Endothelial cell of umbilical vein (primary cell): Measurements from ENCODE around the gene TNFRSF4. TPM values are rescaled to one million over a fixed set of nuclear protein-coding genes. Genes with fewer than 3 reads are reported as not detected.
"Not testable (repeated sequence)": the region's sequence is repeated elsewhere in the genome, so short reads cannot be mapped to it uniquely, and the experiment has no call there.

Source experiments
- BruUV-seq: library from RNA; stranded (reverse); fragments of 400-500 nt; replicated peaks from 2 replicates; lab custom pipeline; 2021; lab: Mats Ljungman, UMichigan
- CTCF ChIA-PET: fragments of 300-600, 350-600 bp; sonication (Branson Sonifier 250); formaldehyde crosslinking; loops from one replicate; lab custom pipeline; 2021; ENCODE audit warnings: antibody characterized with exemption, inconsistent platforms; lab: Charles Lee
- POLR2A ChIA-PET: fragments of 300-600, 350-600 bp; sonication (Branson Sonifier 250); formaldehyde crosslinking; loops from one replicate; lab custom pipeline; 2021; ENCODE audit warnings: antibody characterized with exemption, inconsistent platforms; lab: Charles Lee
- DNase-seq: peaks from one replicate; pipeline ENCODE4 v3.0.0-alpha.2; 2011; ENCODE audit warnings: low read depth, low spot score
- FAIRE-seq: peaks from 2 replicates; lab custom pipeline; 2011; peaks lifted over from hg19 to GRCh38; lab: Jason Lieb, UNC
- H2AFZ ChIP-seq: 2 replicates; pipeline ENCODE4 v1.6.0; 2012; ENCODE audit warnings: low read depth, low read length, control low read depth, inconsistent platforms
- H3K27ac ChIP-seq: 2 replicates; pipeline ENCODE4 v1.5.1; 2011; ENCODE audit warnings: low read depth, mild to moderate bottlenecking, control low read depth, low read length, moderate library complexity; ENCODE audit not compliant: insufficient read depth
- H3K27me3 ChIP-seq, 2 experiments: 2 replicates each; pipeline versions ENCODE4 v1.6.0 to v1.6.1; 2011; ENCODE audit warnings: low read length in 2 of 2, mixed read lengths in 1 of 2; ENCODE audit not compliant: control insufficient read depth in 2 of 2, insufficient read depth in 2 of 2
- H3K36me3 ChIP-seq, 2 experiments: 2 replicates in 1 of 2; 3 replicates in 1 of 2; pipeline ENCODE4 v1.5.1; 2011; ENCODE audit warnings: low read length in 2 of 2, mild to moderate bottlenecking in 1 of 2, moderate library complexity in 1 of 2; ENCODE audit not compliant: control insufficient read depth in 2 of 2, insufficient read depth in 2 of 2; ENCODE audit errors: extremely low read depth in 1 of 2
- H3K4me1 ChIP-seq: 3 replicates; pipeline ENCODE4 v1.5.1; 2011; ENCODE audit warnings: mild to moderate bottlenecking, low read length; ENCODE audit not compliant: control insufficient read depth, insufficient read depth; ENCODE audit errors: extremely low read depth
- H3K4me2 ChIP-seq: 2 replicates; pipeline ENCODE4 v1.6.1; 2011; ENCODE audit warnings: low read length, control low read depth, mixed read lengths; ENCODE audit not compliant: insufficient read depth
- H3K4me3 ChIP-seq, 3 experiments: fragments of 200-600 bp in 1 of 3; sonication (generic), shearing (Covaris generic) in 1 of 3; replicated peaks in 1 of 3; 2 replicates each; pipeline ENCODE4 v1.5.1; 2011 to 2016; ENCODE audit warnings: control low read depth in 3 of 3, low read length in 3 of 3, mild to moderate bottlenecking in 2 of 3, inconsistent platforms in 1 of 3, low read depth in 1 of 3, moderate library complexity in 1 of 3; ENCODE audit not compliant: insufficient read depth in 1 of 3
- H3K79me2 ChIP-seq: 2 replicates; pipeline ENCODE4 v1.6.0; 2012; ENCODE audit warnings: low read length, inconsistent platforms; ENCODE audit not compliant: control insufficient read depth, insufficient read depth
- H3K9ac ChIP-seq: replicated peaks from 2 replicates; pipeline ENCODE3; 2011; ENCODE audit warnings: low read length, control low read depth; ENCODE audit not compliant: insufficient read depth; ENCODE audit errors: extremely low read depth
- H3K9me1 ChIP-seq: replicated peaks from 3 replicates; pipeline ENCODE4 v1.6.0; 2011; ENCODE audit warnings: mild to moderate bottlenecking, low read length; ENCODE audit not compliant: control insufficient read depth, insufficient read depth; ENCODE audit errors: extremely low read depth
- H3K9me3 ChIP-seq: replicated peaks from 2 replicates; pipeline ENCODE4 v1.5.1; 2012; ENCODE audit warnings: low read length, inconsistent platforms; ENCODE audit not compliant: control insufficient read depth, insufficient read depth
- H4K20me1 ChIP-seq: replicated peaks from 2 replicates; pipeline ENCODE3; 2011; ENCODE audit warnings: mild to moderate bottlenecking, low read length; ENCODE audit not compliant: control insufficient read depth, insufficient read depth; ENCODE audit errors: extremely low read depth
- EZH2 ChIP-seq: IDR thresholded peaks from 2 replicates; pipeline ENCODE4 v1.6.1; 2012; ENCODE audit warnings: borderline replicate concordance, low read depth, mild to moderate bottlenecking, moderate library complexity, low read length, inconsistent platforms; ENCODE audit not compliant: severe bottlenecking
- FOS ChIP-seq: IDR thresholded peaks from 2 replicates; pipeline ENCODE4 v1.6.1; 2011; ENCODE audit warnings: mild to moderate bottlenecking, low read length, moderate library complexity, borderline replicate concordance; ENCODE audit not compliant: insufficient read depth
- GATA2 ChIP-seq: IDR thresholded peaks from 2 replicates; pipeline ENCODE4 v1.7.0; 2011; ENCODE audit warnings: low read depth, mild to moderate bottlenecking, moderate library complexity, mixed read lengths, low read length; ENCODE audit not compliant: insufficient read length, insufficient read depth
- JUN ChIP-seq: IDR thresholded peaks from 2 replicates; pipeline ENCODE4 v1.6.1; 2011; ENCODE audit warnings: borderline replicate concordance, low read depth; ENCODE audit not compliant: insufficient read length, insufficient read depth
- MYC ChIP-seq: IDR thresholded peaks from one replicate; pipeline ENCODE4 v1.6.1; 2011; ENCODE audit warnings: mild to moderate bottlenecking, low read depth, low read length
- POLR2A ChIP-seq: IDR thresholded peaks from 2 replicates; pipeline ENCODE4 v1.6.1; 2012; ENCODE audit warnings: low read depth, mild to moderate bottlenecking, control low read depth, low read length
- POLR2AphosphoS5 ChIP-seq: IDR thresholded peaks from 2 replicates; pipeline ENCODE4 v1.6.1; 2012; ENCODE audit warnings: low read depth, mild to moderate bottlenecking, control low read depth, low read length, moderate library complexity; ENCODE audit not compliant: insufficient read depth
- dilution Hi-C: fragments of 300-500 bp; cut with MboI; formaldehyde crosslinking; loops from one replicate; pipeline ENCODE4 v1.15.0; 2019; ENCODE audit warnings: low sequenced_read_pairs; ENCODE audit not compliant: extremely low pct_ligation_motif_present
- intact Hi-C: fragments of 100-400 bp; cut with micrococcal nuclease; formaldehyde crosslinking; loops from one replicate; pipeline ENCODE4 v1.10.0; 2022
- polyA plus RNA-seq, 4 experiments: library from polyadenylated mRNA; depleted of rRNA in 3 of 4; stranded (reverse) in 3 of 4; unstranded in 1 of 4; fragments of >200 nt; gene quantifications; 2 replicates each; pipeline versions ENCODE4 v1.2.1 to v1.2.3, GENCODE V29; 2011 to 2012; ENCODE audit warnings: missing spikeins in 1 of 4
- total RNA-seq: library from RNA; stranded (reverse); gene quantifications from 2 replicates; pipeline ENCODE4 v1.2.3, GENCODE V29; 2021
- TF ChIP-seq, protein P1 (sequence below): IDR thresholded peaks from 2 replicates; pipeline ENCODE4 v1.6.1; 2011; ENCODE audit not compliant: insufficient read depth, insufficient read length
- TF ChIP-seq, protein P2 (sequence below), 2 donors: IDR thresholded peaks; 1 replicate in 1 of 2; 2 replicates in 1 of 2; pipeline ENCODE4 v1.5.1; 2011; ENCODE audit warnings: low read length in 2 of 2, mild to moderate bottlenecking in 2 of 2, moderate library complexity in 2 of 2, control low read depth in 1 of 2, inconsistent platforms in 1 of 2, low read depth in 1 of 2; ENCODE audit not compliant: insufficient read depth in 1 of 2; ENCODE audit errors: extremely low read depth in 1 of 2

The TNFRSF4 gene
- total and polyA plus RNA-seq, 2 donors (not counting 3 experiments of a cell fraction or from before 2014, with no cell fraction given): 0.55 to 1.5 TPM

DNA sequence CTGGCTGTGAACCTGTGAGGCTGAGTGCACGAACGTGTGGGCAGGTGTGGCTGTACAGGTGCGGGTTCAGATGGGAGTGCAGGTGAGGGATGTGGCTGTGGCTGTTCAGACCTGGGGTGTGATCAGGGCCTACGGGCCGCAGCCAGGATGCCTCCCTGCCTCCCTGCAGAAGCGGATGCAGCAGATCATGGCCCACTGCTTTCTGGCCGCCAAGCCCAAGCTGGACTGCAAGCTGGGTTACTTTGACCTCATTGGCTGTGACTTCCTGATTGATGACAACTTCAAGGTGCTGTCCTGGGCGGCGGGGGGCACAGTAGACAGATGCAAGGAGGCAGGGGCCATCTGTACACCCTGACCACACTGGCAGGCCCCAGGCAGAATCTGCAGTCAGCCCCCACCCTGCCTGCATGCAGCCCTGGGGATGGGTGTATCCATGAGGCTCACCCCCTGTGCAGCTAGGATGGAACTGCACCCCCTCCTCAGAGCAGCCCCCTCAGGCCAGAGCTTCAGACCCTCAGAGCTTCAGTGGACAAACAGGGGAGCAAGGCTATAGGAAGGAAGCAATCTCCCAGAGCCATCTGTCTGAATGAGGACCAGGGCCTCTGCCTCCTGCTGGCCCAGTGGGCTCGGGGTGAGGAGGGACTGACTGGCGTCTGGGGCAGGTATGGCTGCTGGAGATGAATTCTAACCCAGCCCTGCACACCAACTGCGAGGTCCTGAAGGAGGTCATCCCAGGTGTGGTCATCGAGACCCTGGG is 17.3 kb downstream of the TNFRSF4 start:
- intact Hi-C loops: no loop called here
- no TSS peak for BruUV-seq
- H3K27ac ChIP-seq: no peak overlapping the region
- H3K9me3 ChIP-seq: no peaks in the 10 kb centered on the region
- FAIRE-seq (no peak), DNase-seq (no peak)
- no peak overlapping the region for H3K9ac ChIP-seq
- H3K36me3 ChIP-seq: no peaks in the 10 kb centered on the region
- POLR2A ChIA-PET: no interaction called here
- no peaks in the 10 kb centered on the region for H4K20me1 ChIP-seq
- H3K4me2 ChIP-seq: no peak overlapping the region
- no peaks in the 10 kb centered on the region for H3K9me1 ChIP-seq
- TF ChIP-seq JUN (no peak), POLR2AphosphoS5 (no peak), FOS (no peak), MYC (no peak), EZH2 (no peak), GATA2 (no peak), POLR2A (no peak)
- TF ChIP-seq, protein P1, sequence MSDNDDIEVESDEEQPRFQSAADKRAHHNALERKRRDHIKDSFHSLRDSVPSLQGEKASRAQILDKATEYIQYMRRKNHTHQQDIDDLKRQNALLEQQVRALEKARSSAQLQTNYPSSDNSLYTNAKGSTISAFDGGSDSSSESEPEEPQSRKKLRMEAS: no peak
- TF ChIP-seq, protein P2, sequence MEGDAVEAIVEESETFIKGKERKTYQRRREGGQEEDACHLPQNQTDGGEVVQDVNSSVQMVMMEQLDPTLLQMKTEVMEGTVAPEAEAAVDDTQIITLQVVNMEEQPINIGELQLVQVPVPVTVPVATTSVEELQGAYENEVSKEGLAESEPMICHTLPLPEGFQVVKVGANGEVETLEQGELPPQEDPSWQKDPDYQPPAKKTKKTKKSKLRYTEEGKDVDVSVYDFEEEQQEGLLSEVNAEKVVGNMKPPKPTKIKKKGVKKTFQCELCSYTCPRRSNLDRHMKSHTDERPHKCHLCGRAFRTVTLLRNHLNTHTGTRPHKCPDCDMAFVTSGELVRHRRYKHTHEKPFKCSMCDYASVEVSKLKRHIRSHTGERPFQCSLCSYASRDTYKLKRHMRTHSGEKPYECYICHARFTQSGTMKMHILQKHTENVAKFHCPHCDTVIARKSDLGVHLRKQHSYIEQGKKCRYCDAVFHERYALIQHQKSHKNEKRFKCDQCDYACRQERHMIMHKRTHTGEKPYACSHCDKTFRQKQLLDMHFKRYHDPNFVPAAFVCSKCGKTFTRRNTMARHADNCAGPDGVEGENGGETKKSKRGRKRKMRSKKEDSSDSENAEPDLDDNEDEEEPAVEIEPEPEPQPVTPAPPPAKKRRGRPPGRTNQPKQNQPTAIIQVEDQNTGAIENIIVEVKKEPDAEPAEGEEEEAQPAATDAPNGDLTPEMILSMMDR (IDR thresholded peaks at IDR 0.05; ENCODE audit: extremely low read depth in 1 of 2, insufficient read depth in 1 of 2, low read depth in 1 of 2, low read length in 2 of 2): no peak
- H3K4me3 ChIP-seq: no peak overlapping the region
- H2AFZ ChIP-seq: no peak overlapping the region
- CTCF ChIA-PET: no interaction called here
- no peaks in the 10 kb centered on the region for H3K4me1 ChIP-seq
- dilution Hi-C loops: no loop called here
- H3K27me3 ChIP-seq: peaks cover 0 to 1% of the 10 kb centered on the region in 2 experiments
- no peaks in the 10 kb centered on the region for H3K79me2 ChIP-seq

DNA sequence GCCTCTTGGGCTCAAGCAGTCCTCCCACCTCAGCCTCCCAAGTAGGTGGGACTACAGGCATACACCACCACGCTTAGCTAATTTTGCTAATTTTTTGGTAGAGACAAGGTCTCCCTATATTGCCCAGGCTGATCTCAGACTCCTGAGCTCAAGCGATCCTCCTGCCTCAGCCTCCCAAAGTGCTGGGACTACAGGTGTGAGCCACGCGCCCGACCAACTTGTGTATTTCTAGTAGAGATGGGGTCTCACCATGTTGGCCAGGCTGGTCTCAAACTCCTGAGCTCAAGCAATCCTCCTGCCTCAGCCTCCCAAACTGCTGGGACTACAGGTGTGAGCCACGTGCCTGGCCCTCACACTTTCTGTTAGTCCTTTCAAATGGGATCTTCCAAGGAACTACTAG is 18.2 kb downstream of the TNFRSF4 start:
- BruUV-seq, H4K20me1 ChIP-seq, CTCF ChIA-PET, FAIRE-seq, H3K4me1 ChIP-seq, H3K9me1 ChIP-seq, H3K9ac ChIP-seq, H3K36me3 ChIP-seq, H2AFZ ChIP-seq, DNase-seq, H3K4me3 ChIP-seq, H3K9me3 ChIP-seq, POLR2A ChIA-PET, H3K27ac ChIP-seq, H3K4me2 ChIP-seq, H3K79me2 ChIP-seq, dilution Hi-C loops, H3K27me3 ChIP-seq, intact Hi-C loops: not testable (repeated sequence)
